Naive thymus-derived CD4-positive, alpha-beta T cell (primary cell): ENCODE measurements around the gene STMN3. TPM values are rescaled to one million over a fixed set of nuclear protein-coding genes. Genes with fewer than 3 reads are reported as not detected.
"Not testable (repeated sequence)": the region's sequence is repeated elsewhere in the genome, so short reads cannot be mapped to it uniquely, and the experiment has no call there.

Experiments
- ATAC-seq: fragments of 150-1000 bp; cut with Tn5 transposase; 2 replicates; pipeline ENCODE4 v1.10.0; 2021; ENCODE audit warnings: mild to moderate bottlenecking, moderate library complexity
- CTCF ChIA-PET: fragments of 350-600 bp; sonication (Branson Sonifier 250); formaldehyde crosslinking; loops from one replicate; lab custom pipeline; 2021; ENCODE audit warnings: antibody characterized with exemption; lab: Charles Lee
- POLR2A ChIA-PET: fragments of 350-600 bp; sonication (Branson Sonifier 250); formaldehyde crosslinking; loops from one replicate; lab custom pipeline; 2021; ENCODE audit warnings: antibody characterized with exemption, inconsistent platforms; lab: Charles Lee
- DNase-seq, 9 donors: peaks; one replicate each; pipeline versions ENCODE4 v3.0.0 to v3.0.0-alpha.2; 2020 to 2022; ENCODE audit warnings: mixed read lengths in 1 of 9
- H3K27ac ChIP-seq: one replicate; pipeline ENCODE4 v1.7.0; 2013; ENCODE audit warnings: mild to moderate bottlenecking, low read depth, low read length, moderate library complexity
- H3K27me3 ChIP-seq, 2 donors: one replicate each; pipeline ENCODE4 v1.7.0; 2013; ENCODE audit warnings: low read length in 2 of 2, mild to moderate bottlenecking in 2 of 2, moderate library complexity in 2 of 2; ENCODE audit not compliant: control insufficient read depth in 2 of 2, insufficient read depth in 2 of 2
- H3K36me3 ChIP-seq, 3 experiments: 1 replicate in 2 of 3; 2 replicates in 1 of 3; pipeline ENCODE4 v1.7.0; 2013; ENCODE audit warnings: low read length in 3 of 3, mild to moderate bottlenecking in 3 of 3, moderate library complexity in 1 of 3; ENCODE audit not compliant: insufficient read depth in 3 of 3, control insufficient read depth in 2 of 3
- H3K4me1 ChIP-seq, 2 donors: one replicate each; pipeline ENCODE4 v1.7.0; 2013; ENCODE audit warnings: low read length in 2 of 2, mild to moderate bottlenecking in 2 of 2, moderate library complexity in 1 of 2; ENCODE audit not compliant: control insufficient read depth in 2 of 2, insufficient read depth in 2 of 2
- H3K4me3 ChIP-seq: 2 replicates; pipeline ENCODE4 v1.7.0; 2013; ENCODE audit warnings: mild to moderate bottlenecking, low read length
- H3K9me3 ChIP-seq, 3 experiments: 1 replicate in 2 of 3; 2 replicates in 1 of 3; pipeline ENCODE4 v1.7.0; 2013; ENCODE audit warnings: low read length in 3 of 3; ENCODE audit not compliant: control insufficient read depth in 2 of 3
- H3K27ac Mint-ChIP-seq, 9 donors: one replicate each; pipeline ENCODE4 v1.8.0; 2020 to 2022; ENCODE audit warnings: mixed read lengths in 9 of 9, mild to moderate bottlenecking in 8 of 9, moderate library complexity in 5 of 9, inconsistent platforms in 2 of 9
- H3K27me3 Mint-ChIP-seq, 5 donors: one replicate each; pipeline ENCODE4 v1.8.0; 2021 to 2022; ENCODE audit warnings: mixed read lengths in 5 of 5, mild to moderate bottlenecking in 1 of 5
- H3K36me3 Mint-ChIP-seq, 5 donors: one replicate each; pipeline ENCODE4 v1.8.0; 2020 to 2022; ENCODE audit warnings: mixed read lengths in 5 of 5, mild to moderate bottlenecking in 3 of 5, inconsistent platforms in 1 of 5
- H3K4me1 Mint-ChIP-seq, 7 donors: one replicate each; pipeline ENCODE4 v1.8.0; 2020 to 2022; ENCODE audit warnings: mixed read lengths in 7 of 7, mild to moderate bottlenecking in 3 of 7, inconsistent platforms in 1 of 7
- H3K4me3 Mint-ChIP-seq, 10 donors: one replicate each; pipeline ENCODE4 v1.8.0; 2020 to 2022; ENCODE audit warnings: mild to moderate bottlenecking in 10 of 10, mixed read lengths in 10 of 10, moderate library complexity in 6 of 10, inconsistent platforms in 2 of 10
- H3K9me3 Mint-ChIP-seq, 11 donors: one replicate each; pipeline ENCODE4 v1.8.0; 2020 to 2022; ENCODE audit warnings: mixed read lengths in 11 of 11, mild to moderate bottlenecking in 4 of 11, inconsistent platforms in 1 of 11, moderate library complexity in 1 of 11
- intact Hi-C, 2 donors: fragments of 100-400 bp; cut with micrococcal nuclease; formaldehyde crosslinking; loops; one replicate each; pipeline ENCODE4 v1.15.1; 2023
- polyA plus RNA-seq, 2 donors: library from polyadenylated mRNA; unstranded; fragments of 300-500 nt; fragmentation: Illumina TruSeq; gene quantifications; one replicate each; pipeline ENCODE4 v1.2.3, GENCODE V29; 2021
- total RNA-seq, 6 experiments: library from RNA in 5 of 6; stranded (reverse) in 5 of 6; gene quantifications; 1 replicate in 5 of 6; 2 replicates in 1 of 6; pipeline ENCODE4 v1.2.3 and lab custom pipeline; 2021 to 2026

STMN3 gene
- total and polyA plus RNA-seq, 7 experiments from 2014 or later, result 33.5 to 122 (median 54.4) TPM

DNA sequence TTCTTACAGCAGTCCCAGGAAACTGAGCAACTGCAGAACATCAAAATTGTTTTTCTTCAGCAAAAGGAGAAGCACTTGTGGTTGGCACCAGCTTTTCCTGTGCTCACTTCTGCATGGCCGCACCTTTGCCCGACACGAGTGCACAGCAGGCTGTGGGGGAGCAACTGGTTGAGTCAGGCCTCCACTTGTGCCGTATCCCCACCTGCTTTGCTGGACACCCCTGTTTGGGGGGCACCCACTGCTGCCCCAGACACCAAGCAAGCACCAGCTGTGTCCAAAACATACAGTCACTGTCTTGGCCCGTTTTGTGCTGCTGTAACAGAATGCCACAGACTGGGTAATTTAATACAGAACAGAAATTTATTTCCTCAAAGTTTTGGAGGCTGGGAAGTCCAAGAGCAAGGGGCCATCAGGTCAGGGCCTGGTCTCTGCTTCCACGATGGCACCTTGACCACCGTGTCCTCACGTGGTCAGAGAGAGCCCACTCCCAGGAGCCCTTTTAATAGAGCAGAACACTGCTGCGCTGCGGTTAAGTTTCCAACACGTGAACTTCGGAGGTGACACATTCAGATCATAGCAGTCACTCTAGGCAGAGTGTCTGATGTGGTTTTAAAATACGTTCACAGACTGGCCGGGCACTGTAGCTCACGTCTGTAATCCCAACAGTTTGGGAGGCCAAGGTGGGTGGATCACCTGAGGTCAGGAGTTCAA is 17.6 kb downstream of the STMN3 start:
- ATAC-seq, result peak; percentile 81
- intact Hi-C loops, result loop anchor here (1.0 to 5.0 kb wide), 6 partner anchors 8 to 347 kb away; partner anchors contain the start of genes GMEB2 (in 2 of the 2), LIME1 (in 1 of the 2), PPDPF (in 1 of the 2) and PRPF6 (in 1 of the 2)
- Mint-ChIP-seq H3K4me3 (peak overlapping the region; percentile 77 to 89 (median 82)), H3K4me1 (peaks cover 24 to 78% (median 53%) of the 10 kb centered on the region in 7 donors), H3K9me3 (peaks cover 0 to 1% (median 0%) of the 10 kb centered on the region in 11 donors), H3K27ac (peak overlapping the region; percentile 95 to 100 (median 98)), H3K27me3 (no peaks in the 10 kb centered on the region), H3K36me3 (peaks cover 0 to 11% (median 7%) of the 10 kb centered on the region in 5 donors)
- ChIA-PET CTCF (interaction anchor here (0.6 to 1.1 kb wide), 2 partner anchors 11 to 23 kb away, joined by 3 read pairs; no protein-coding TSS in a partner anchor), POLR2A (interaction anchor here (0.6 to 10.8 kb wide), 15 partner anchors 9 to 105 kb away, joined by 3 to 552 read pairs (median 5); partner anchors contain the start of genes ARFRP1, GMEB2, LIME1 and RTEL1)
- DNase-seq, result peak in 8 of 9 donors; percentile 67 to 92 (median 89)
- H3K27ac ChIP-seq, result peak overlapping the region; percentile 78
- H3K4me3 ChIP-seq, result peak overlapping the region; percentile 50
- H3K9me3 ChIP-seq, result no peaks in the 10 kb centered on the region
- H3K27me3 ChIP-seq, result no peaks in the 10 kb centered on the region
- peaks cover 0 to 6% (median 0%) of the 10 kb centered on the region in 3 experiments for H3K36me3 ChIP-seq
- H3K4me1 ChIP-seq, result peaks cover 58 to 73% of the 10 kb centered on the region in 2 donors

DNA sequence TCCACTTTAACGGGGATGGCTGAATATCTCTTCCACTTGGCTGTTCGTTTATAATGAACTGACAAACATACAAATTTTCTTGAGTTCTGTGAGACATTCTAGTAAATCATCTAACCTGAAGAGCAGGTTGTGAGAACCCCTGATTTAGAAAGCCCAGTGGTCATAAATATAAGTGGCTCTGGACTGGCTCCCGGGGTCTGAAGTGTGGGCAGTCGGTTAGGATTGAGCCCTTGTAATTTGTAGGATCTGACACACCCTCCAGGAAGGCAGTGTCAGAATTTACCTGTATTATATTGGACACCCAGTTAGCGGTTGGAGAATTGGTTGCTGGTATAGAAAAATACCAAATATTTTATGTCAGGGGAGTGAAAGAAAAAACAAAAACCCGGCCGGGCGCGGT is 19.5 kb downstream of the STMN3 start:
- H3K9me3 Mint-ChIP-seq, result peaks cover 0 to 2% (median 0%) of the 10 kb centered on the region in 11 donors
- no peaks in the 10 kb centered on the region for H3K27me3 Mint-ChIP-seq
- H3K27ac ChIP-seq, result peak overlapping the region; percentile 78

DNA sequence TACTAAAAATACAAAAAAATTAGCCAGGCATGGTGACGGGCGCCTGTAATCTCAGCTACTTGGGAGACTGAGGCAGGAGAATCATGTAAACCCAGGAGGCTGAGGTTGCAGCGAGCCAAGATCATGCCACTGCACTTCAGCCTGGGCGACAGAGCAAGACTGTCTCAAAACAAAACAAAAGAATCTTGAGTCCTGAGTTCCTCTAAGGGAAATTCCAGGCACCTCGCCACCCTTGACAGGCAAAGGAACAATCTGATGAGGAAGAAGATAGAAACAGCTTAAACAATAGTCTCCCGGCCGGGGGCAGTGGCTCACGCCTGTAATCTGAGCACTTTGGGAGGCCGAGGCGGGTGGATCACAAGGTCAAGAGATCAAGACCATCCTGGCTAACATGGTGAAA is 21.8 kb downstream of the STMN3 start:
- H3K4me3 ChIP-seq, ATAC-seq, intact Hi-C loops, H3K27me3 ChIP-seq, H3K27me3 Mint-ChIP-seq, DNase-seq, H3K9me3 ChIP-seq, H3K9me3 Mint-ChIP-seq, H3K27ac ChIP-seq: not testable (repeated sequence)
- Mint-ChIP-seq H3K4me1 (peaks cover 25 to 74% (median 49%) of the 10 kb centered on the region in 7 donors), H3K36me3 (peaks cover 4 to 20% (median 13%) of the 10 kb centered on the region in 5 donors), H3K27ac (peak overlapping the region in 7 of 9 donors; percentile 66 to 98 (median 91)), H3K4me3 (peak overlapping the region in 7 of 10 donors; percentile 20 to 65 (median 45))
- POLR2A ChIA-PET, result interaction anchor here (0.6 to 13.3 kb wide), 7 partner anchors 8 to 408 kb away, joined by 3 to 552 read pairs (median 3); partner anchors contain the start of gene STMN3
- Histone ChIP-seq H3K36me3 (peaks cover 0 to 11% (median 0%) of the 10 kb centered on the region in 3 experiments), H3K4me1 (peaks cover 57 to 59% of the 10 kb centered on the region in 2 donors)
- CTCF ChIA-PET, result interaction anchor here (1.1 to 3.1 kb wide), 2 partner anchors 10 to 93 kb away, joined by 3 to 13 read pairs; no protein-coding TSS in a partner anchor

More for the DNA sequence above, 19.5 kb downstream of the STMN3 start:
- ChIA-PET POLR2A (interaction anchor here (0.6 to 10.8 kb wide), 4 partner anchors 7 to 447 kb away, joined by 3 to 552 read pairs (median 3); partner anchors contain the start of gene GMEB2), CTCF (interaction anchor here (0.7 to 3.1 kb wide), 2 partner anchors 8 to 145 kb away, joined by 3 to 13 read pairs; no protein-coding TSS in a partner anchor)
- Histone ChIP-seq H3K27me3 (no peaks in the 10 kb centered on the region), H3K4me3 (no peak overlapping the region), H3K9me3 (no peaks in the 10 kb centered on the region), H3K4me1 (peaks cover 71 to 74% of the 10 kb centered on the region in 2 donors), H3K36me3 (peaks cover 0 to 5% (median 0%) of the 10 kb centered on the region in 3 experiments)
- peaks cover 25 to 84% (median 55%) of the 10 kb centered on the region in 7 donors for H3K4me1 Mint-ChIP-seq
- H3K27ac Mint-ChIP-seq, result peak overlapping the region; percentile 83 to 99 (median 95)
- peak overlapping the region; percentile 8 to 84 (median 56) for H3K4me3 Mint-ChIP-seq
- intact Hi-C loops, result loop anchor here in 1 of 2 donors (2.0 kb wide), 2 partner anchors 19 to 53 kb away; partner anchors contain the start of gene STMN3
- ATAC-seq (no peak), DNase-seq (no peak)
- H3K36me3 Mint-ChIP-seq, result peaks cover 0 to 13% (median 7%) of the 10 kb centered on the region in 5 donors

DNA sequence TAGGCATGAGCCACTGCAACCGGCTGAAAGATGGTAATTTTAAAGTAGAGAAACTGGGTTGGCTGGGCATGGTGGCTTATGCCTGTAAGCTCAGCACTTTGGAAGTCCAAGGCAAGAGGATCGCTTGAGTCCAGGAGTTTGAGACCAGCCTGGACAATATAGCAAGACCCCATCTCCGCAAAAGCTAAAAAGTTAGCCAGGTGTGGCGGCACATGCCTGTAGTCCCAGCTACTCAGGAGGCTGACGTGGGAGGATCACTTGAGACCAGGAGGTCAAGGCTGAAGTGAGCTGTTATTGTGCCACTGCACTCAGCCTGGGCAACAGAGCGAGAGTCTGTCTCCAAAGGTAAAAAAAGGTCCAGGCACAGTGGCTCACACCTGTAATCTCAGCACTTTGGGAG is 22.3 kb downstream of the STMN3 start:
- H3K9me3 ChIP-seq, DNase-seq, H3K27me3 Mint-ChIP-seq, intact Hi-C loops, ATAC-seq, H3K27ac ChIP-seq, H3K27me3 ChIP-seq, H3K4me3 ChIP-seq, H3K9me3 Mint-ChIP-seq: not testable (repeated sequence)
- POLR2A ChIA-PET, result interaction anchor here (1.0 to 13.3 kb wide), 4 partner anchors 8 to 347 kb away, joined by 3 to 552 read pairs (median 4); partner anchors contain the start of gene STMN3
- CTCF ChIA-PET, result interaction anchor here (0.9 to 3.1 kb wide), 3 partner anchors 11 to 93 kb away, joined by 3 to 13 read pairs (median 3); no protein-coding TSS in a partner anchor
- Histone ChIP-seq H3K36me3 (peaks cover 0 to 11% (median 0%) of the 10 kb centered on the region in 3 experiments), H3K4me1 (peaks cover 57 to 58% of the 10 kb centered on the region in 2 donors)
- peak overlapping the region in 8 of 10 donors; percentile 21 to 43 (median 29) for H3K4me3 Mint-ChIP-seq
- peak overlapping the region in 7 of 9 donors; percentile 66 to 98 (median 91) for H3K27ac Mint-ChIP-seq
- H3K36me3 Mint-ChIP-seq, result peaks cover 4 to 20% (median 13%) of the 10 kb centered on the region in 5 donors
- peaks cover 24 to 72% (median 49%) of the 10 kb centered on the region in 7 donors for H3K4me1 Mint-ChIP-seq

DNA sequence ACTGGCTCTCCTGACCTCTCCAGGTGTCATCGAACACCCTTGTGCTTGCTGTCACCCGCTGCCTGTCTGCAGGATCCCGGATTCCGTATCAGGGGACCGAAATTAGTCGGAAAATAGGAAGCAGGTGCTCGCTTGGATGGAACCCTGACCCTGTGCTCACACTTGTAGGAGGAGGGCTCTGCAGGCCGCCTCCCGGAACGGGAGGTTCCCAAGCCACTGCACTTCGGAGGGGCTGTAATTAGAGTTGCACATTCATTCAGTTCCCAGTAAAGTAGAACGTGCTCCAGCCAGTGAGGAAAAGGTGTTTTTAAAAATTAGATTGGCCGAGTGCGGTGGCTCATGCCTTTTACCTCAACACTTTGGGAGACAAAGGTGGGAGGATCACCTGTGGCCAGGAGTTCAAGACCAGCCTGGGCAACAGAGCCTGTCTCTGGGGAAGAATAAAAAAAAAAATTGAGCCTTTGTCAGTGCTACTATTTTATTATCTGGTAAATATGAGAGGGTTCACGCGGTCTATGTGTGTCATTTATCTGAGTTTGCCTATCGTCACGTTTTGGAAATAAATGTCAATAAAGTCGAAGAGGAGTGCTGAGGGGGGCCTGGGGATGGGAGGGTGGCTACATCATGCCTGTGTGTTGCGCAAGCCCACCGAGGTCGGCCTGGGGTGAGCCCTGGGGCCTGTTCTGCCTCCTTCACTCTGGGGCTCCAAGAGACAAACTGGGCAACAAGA is 24.8 kb downstream of the STMN3 start:
- no peak for ATAC-seq
- Histone ChIP-seq H3K36me3 (peaks cover 0 to 11% (median 0%) of the 10 kb centered on the region in 3 experiments), H3K9me3 (no peaks in the 10 kb centered on the region), H3K27ac (peak overlapping the region; percentile 85), H3K27me3 (no peaks in the 10 kb centered on the region), H3K4me3 (peak overlapping the region; percentile 96), H3K4me1 (peaks cover 34 to 51% of the 10 kb centered on the region in 2 donors)
- peak overlapping the region; percentile 93 to 98 (median 95) for H3K27ac Mint-ChIP-seq
- POLR2A ChIA-PET, result interaction anchor here (0.6 to 13.3 kb wide), 7 partner anchors 11 to 345 kb away, joined by 3 to 552 read pairs (median 9); partner anchors contain the start of genes PPDPF and RTEL1
- H3K27me3 Mint-ChIP-seq, result no peaks in the 10 kb centered on the region
- H3K36me3 Mint-ChIP-seq, result peaks cover 4 to 22% (median 10%) of the 10 kb centered on the region in 5 donors
- intact Hi-C loops, result loop anchor here in 1 of 2 donors (5.0 to 10.0 kb wide), 3 partner anchors 79 to 834 kb away; partner anchors contain the start of genes ARFRP1, MRGBP, UCKL1 and ZGPAT
- H3K4me1 Mint-ChIP-seq, result peaks cover 23 to 67% (median 43%) of the 10 kb centered on the region in 7 donors
- peak in 7 of 9 donors; percentile 25 to 69 (median 57) for DNase-seq
- H3K9me3 Mint-ChIP-seq, result peaks cover 0 to 2% (median 0%) of the 10 kb centered on the region in 11 donors
- CTCF ChIA-PET, result interaction anchor here (0.6 to 1.6 kb wide), 2 partner anchors 10 to 194 kb away, joined by 3 read pairs; no protein-coding TSS in a partner anchor
- H3K4me3 Mint-ChIP-seq, result peak overlapping the region; percentile 93 to 99 (median 98)
